ENCODE measurements around the gene PRPF40B.
"Not testable (repeated sequence)": the region's sequence is repeated elsewhere in the genome, so short reads cannot be mapped to it uniquely, and the experiment has no call there.

PRPF40B gene

GRCh38 chr12:49609059-49609874 is 14.1 kb upstream of the PRPF40B start:
- no peak for DNase-seq (ENCODE audit: low read depth in 4 of 4, low spot score in 1 of 4)

DNA sequence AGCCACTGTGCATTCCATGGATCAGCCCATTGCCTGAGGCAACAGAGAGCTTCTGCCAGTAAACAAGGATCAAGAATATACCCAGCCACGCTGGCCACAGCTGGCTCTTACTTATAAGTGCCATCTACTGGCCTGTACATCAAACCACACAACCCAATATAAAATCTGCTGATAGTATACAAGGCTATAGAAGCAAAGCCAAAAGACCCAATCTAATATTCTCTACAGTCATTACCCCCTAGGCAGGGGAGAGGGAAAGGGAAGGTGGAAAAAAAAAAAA is 13.5 kb upstream of the PRPF40B start:
- no peak for DNase-seq (ENCODE audit: low read depth in 4 of 4, low spot score in 1 of 4)

GRCh38 chr12:49610785-49611184 is 12.6 kb upstream of the PRPF40B start:
- not testable (repeated sequence) for DNase-seq (ENCODE audit: low read depth in 4 of 4, low spot score in 1 of 4)

GRCh38 chr12:49612210-49612609 is 11.2 kb upstream of the PRPF40B start:
- DNase-seq (ENCODE audit: low read depth in 4 of 4, low spot score in 1 of 4) = no peak

DNA sequence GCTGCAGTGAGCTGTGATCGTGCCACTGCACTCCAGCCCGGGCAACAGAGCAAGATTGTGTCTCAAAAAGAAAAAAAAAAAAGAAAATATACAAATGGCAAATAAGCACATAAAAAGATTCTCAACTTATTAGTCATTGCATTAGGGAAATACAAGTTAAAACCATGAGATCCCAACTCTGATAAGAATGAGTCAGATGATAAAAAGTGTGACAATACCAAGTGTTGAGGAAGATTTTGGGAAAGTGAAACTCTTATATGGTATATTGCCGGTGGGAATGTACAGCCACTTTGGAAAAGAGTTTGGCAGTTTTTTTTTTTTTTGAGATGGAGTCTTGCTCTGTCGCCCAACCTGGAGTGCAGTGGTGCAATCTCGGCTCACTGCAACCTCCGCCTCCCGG is 7.6 kb upstream of the PRPF40B start:
- no peak for DNase-seq (ENCODE audit: low read depth in 4 of 4, low spot score in 1 of 4)

GRCh38 chr12:49616533-49617219 is 6.7 kb upstream of the PRPF40B start:
- no peak for DNase-seq (ENCODE audit: low read depth in 4 of 4, low spot score in 1 of 4)

DNA sequence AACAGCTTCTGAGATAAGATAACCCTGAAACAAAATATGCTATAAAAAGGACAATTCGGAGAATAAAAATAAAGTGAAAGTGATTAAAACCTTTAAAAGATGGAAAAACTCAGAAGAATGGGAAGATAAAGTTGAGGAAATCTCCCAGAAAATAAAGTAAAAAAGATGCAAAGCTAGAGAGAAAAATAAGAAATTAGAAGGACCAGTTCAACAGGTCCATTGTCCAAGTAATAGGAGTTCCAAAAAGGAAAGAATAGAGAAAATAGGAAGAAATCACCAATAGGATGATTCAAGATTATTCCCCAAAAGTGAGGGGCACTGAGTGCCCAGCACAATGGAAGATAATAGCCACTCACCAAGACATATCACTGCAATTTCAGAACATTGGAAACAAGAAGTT is 4.8 kb upstream of the PRPF40B start:
- no peak for DNase-seq (ENCODE audit: low read depth in 4 of 4, low spot score in 1 of 4)

DNA sequence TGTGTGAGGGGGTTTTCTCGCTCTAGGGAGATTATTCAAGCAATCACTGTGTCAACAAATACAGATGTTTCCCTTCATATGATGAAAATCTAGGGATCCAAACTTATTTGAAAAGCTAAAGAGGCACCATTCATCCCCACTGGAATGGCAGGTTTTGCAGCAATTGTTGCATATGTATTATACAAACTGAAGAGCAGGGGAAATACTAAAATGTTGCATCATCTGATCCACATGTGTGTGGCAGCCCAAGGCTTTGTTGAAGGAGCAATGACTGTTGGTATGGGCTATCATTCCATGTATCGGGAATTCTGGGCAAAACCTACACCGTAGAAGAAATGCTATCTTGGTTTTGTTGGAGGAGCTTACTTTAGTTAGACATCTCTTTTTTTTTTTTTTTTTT is 4.1 kb upstream of the PRPF40B start:
- no peak for DNase-seq (ENCODE audit: low read depth in 4 of 4, low spot score in 1 of 4)

DNA sequence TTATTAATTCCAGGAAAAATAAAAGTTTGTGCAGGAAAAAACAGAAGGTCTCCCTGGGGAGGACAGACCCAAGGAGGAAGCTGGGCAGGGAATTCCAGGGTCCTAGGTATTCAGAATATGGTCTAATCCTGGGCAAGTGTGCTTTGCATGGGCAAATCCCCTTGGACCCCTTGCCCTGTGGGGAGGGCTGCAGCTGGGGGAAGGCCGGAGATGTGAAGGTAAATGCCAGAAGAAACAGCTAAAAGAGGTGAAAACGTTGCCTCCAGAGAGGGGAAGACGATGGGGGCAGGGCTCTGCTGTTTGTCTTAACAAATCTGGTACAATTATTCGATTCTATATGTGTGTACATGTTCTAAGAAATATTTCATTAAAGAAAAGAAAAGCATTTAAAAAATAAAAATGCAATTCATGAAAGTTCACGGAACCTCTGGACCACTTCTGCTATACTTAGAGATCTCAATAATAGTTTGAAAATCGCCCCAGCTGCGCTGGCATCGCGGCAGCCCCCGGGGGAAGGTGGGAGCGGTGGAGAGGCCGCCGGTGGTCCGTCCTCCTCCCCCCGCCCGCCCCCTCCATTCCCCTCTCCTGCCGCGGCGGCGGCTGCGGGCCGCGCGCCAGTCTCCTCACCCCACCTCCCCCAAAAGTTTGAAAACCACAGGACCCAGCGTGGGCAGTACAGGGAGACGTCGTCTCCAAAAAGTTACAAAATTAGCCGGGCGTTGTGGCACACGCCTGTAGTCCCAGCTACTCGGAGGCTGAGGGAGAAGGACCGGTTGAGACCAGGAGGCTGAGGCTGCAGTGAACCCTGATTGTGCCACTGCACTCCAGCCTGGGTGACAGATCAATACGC is 1.5 kb upstream of the PRPF40B start:
- no peak for DNase-seq (ENCODE audit: low read depth in 4 of 4, low spot score in 1 of 4)

GRCh38 chr12:49622501-49623141 is 740 bp upstream of the PRPF40B start:
- peak in 2 of 4 experiments; percentile 25 to 40 for DNase-seq (ENCODE audit: low read depth in 4 of 4, low spot score in 1 of 4)

DNA sequence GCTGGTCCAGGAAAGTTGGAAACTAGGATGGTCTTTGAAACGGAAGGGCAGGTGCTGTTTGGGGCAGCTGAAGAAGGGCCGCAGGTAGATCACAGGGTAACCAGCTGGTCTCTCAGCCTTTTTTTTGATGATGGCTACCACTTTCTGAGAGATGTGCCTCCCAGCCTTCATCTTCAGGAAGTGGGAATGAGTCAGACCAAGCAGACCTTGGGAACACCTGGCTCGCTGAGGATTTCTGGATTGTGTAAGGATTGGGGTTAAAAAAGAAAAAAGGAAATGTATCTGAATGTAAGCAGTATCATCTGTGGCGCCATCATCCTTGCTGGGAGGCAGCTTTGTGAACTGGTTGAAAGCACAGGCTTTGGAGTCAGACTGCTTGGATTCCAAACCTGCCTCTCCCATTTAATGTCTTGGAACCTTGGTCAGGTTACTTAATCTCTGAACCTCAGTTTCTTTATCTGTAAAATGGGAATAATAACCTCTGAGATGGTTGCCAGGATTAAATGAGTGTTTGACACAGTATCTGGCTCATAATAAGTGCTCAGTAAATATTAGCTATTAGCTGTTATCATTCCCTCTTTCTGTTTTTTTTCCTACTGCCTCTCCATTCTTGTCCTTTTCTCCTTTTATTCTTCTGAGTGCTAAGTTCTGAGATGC is 1.7 kb downstream of the PRPF40B start:
- no peak for DNase-seq (ENCODE audit: low read depth in 4 of 4, low spot score in 1 of 4)

DNA sequence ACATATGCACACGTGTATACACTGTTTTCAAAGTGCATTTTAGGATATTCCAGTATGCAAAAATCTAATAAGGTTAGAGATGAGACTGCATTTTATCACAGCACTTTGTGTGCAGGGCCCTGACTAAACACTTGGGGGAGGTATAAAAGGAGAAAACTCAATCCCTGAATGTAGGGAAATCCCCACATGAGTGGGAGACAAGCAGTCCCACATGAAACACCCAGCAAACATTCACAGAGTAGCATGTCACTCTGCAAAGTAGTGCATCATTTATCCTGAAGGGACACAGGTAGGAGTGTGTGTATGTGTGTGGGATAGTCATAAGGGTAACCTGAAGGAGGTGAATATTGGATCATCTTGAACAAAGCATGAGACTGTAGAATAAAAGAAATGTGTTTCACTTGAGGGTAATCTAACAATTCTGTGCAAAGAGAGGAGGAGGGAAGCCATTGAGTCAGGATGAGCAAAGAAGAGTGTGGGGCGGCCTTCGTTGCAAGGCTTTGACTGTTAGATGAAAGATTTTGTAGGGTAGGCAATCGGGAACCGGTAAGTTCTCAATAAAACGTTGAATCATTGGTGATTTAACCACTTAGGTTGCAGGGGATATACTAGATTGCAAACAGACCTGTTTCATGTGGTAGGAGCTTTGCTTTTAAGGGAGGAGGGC is 2.9 kb downstream of the PRPF40B start:
- DNase-seq (ENCODE audit: low read depth in 4 of 4, low spot score in 1 of 4) = no peak

DNA sequence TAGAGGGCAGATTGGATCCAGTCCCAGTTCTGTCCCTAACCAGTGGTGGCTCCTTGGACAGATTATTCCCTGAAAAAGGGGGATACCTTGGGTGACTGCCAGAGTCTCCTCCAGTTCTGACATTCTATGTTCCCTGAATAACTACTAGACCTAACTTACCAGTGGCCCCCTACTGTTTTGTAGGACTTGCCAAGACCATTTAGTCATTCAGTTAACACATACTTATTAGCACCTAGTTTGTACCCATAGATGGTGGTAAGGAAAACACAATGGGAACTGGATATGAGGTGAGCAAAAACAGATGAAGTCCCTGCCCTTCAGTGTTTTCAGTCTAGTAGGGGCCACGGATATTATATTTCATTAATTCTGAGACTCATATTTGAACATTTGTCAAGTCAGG is 3.5 kb downstream of the PRPF40B start:
- DNase-seq (ENCODE audit: low read depth in 4 of 4, low spot score in 1 of 4) = no peak

DNA sequence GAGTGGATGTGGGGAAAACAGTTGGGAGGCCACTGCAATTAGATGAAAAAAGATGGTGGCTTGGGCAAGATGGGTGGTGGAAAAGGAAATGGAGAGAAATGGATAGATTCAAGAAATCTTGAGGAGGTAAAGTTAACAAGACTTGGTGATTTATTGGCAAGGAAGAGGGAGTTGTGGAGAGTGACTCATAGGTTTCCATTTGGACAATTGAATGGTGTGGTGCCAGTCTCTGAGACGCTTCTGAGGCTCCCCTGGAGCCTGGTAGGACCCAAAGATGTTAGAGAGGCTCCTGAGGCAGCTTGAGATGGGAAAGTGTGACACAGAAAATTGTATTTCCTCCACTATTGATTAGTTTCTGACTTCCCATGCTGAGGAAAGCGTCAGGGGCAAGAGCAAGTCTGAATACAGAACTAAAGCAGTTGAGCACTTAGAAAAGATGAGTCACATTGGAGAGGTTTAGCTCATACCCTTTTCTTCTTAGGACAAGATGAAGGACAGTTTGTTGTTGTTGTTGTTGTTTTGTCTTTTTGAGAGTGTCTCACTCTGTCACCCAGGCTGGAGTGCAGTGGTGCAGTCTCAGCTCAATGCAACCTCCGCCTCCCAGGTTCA is 4.5 kb downstream of the PRPF40B start:
- no peak for DNase-seq (ENCODE audit: low read depth in 4 of 4, low spot score in 1 of 4)

DNA sequence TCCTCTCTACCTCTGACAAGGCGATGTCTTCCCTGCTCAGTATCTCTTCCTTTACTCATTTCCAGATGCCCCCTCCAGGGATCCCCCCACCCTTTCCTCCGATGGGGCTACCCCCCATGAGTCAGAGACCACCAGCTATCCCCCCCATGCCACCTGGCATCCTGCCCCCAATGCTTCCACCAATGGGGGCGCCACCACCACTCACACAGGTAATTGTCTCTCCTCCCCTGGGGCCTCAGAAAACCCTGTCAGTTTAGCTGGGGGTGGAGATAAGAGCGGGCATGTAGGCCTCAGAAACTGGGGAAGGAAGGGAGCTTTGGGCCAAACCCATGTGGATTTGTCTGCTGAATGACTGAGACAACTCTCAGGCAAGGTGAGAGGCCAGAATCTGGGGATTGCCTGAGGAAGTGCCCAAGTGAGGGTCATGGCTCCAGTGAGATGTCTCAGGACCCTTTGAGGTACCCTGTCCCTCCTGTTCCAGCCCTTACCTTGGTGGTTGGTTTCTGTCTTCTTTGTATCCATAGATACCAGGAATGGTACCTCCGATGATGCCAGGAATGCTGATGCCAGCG is 8.1 kb downstream of the PRPF40B start:
- no peak for DNase-seq (ENCODE audit: low read depth in 4 of 4, low spot score in 1 of 4)

DNA sequence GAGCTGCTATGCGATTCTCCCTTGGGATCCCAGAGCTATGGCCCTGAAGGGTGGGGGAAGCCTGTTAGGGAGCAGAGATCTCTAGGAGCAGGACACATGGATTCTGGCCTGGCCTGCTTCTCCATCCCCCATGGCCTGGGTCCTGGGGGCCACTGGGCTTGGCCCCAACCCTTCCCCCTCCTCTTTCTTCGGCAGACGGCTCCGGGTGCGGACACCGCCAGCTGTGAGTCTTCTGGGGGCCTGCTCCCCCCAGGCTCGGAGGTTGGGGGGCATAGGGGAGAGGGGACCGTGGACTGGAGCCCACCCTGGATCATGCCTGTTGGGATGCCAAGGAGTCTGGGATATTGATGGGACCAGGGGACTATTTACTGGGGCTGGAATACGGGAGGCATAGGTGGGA is 9.0 kb downstream of the PRPF40B start:
- DNase-seq (ENCODE audit: low read depth in 4 of 4, low spot score in 1 of 4) = no peak

- DNase-seq (ENCODE audit: low read depth in 4 of 4, low spot score in 1 of 4) = no peak
Measured at GRCh38 chr12:49632986-49633702, 9.8 kb downstream of the PRPF40B start.

DNA sequence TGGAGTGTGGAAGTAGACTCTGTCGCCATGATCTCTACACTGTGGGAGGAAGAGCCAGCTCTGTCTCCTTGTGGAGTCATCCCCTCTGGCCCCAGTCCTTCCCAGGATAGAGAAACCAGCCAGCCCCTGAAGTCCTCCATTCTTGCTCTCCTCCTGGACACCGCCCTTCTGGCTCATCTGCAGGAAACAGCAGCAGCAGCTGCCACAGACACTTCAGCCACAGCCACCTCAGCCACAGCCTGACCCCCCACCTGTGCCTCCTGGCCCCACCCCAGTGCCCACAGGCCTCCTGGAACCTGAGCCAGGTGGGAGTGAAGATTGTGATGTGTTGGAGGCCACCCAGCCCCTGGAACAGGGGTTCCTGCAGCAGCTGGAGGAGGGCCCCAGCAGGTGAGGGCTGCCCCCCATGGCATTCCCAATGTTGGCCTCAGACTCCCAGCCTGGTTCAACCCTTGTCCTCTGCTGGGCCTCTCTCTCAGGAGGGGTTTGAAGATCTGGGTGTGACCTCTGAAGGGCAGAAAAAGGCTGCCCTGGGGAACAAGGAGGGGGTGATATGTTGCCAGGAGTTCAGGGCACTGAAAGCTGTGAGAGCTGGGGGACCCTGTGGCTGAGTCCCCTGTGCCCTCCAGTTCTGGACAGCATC is 10.5 kb downstream of the PRPF40B start:
- DNase-seq (ENCODE audit: low read depth in 4 of 4, low spot score in 1 of 4) = no peak

GRCh38 chr12:49635036-49635435 is 11.7 kb downstream of the PRPF40B start:
- DNase-seq (ENCODE audit: low read depth in 4 of 4, low spot score in 1 of 4) = no peak
